Loucy (cell line): ENCODE data around the gene TOE1.

Experiments used
- H2AFZ ChIP-seq: fragments of 200-600 bp; sonication (generic); 2 replicates; pipeline ENCODE4 v1.6.0; 2016; ENCODE audit warnings: antibody characterized with exemption, mild to moderate bottlenecking, low read length, moderate library complexity
- H3F3A ChIP-seq: fragments of 200-600 bp; 2 replicates; pipeline ENCODE4 v1.6.0; 2016; ENCODE audit warnings: antibody characterized with exemption, low read depth, mild to moderate bottlenecking
- H3K27me3 ChIP-seq: fragments of 200-600 bp; sonication (generic); 2 replicates; pipeline ENCODE4 v1.6.1; 2014; ENCODE audit warnings: low read length, mild to moderate bottlenecking; ENCODE audit not compliant: insufficient read depth, poor library complexity, severe bottlenecking
- H3K36me3 ChIP-seq: fragments of 200-600 bp; sonication (generic); 2 replicates; pipeline ENCODE4 v1.6.1; 2016; ENCODE audit warnings: low read length; ENCODE audit not compliant: insufficient read depth
- H3K4me1 ChIP-seq: fragments of 200-600 bp; sonication (generic); 2 replicates; pipeline ENCODE4 v1.5.1; 2014; ENCODE audit warnings: low read length, mild to moderate bottlenecking; ENCODE audit not compliant: insufficient read depth, poor library complexity, severe bottlenecking
- H3K4me2 ChIP-seq: fragments of 200-600 bp; sonication (generic); 2 replicates; pipeline ENCODE4 v1.6.0; 2014; ENCODE audit warnings: antibody characterized with exemption, low read length, low read depth, mild to moderate bottlenecking; ENCODE audit not compliant: poor library complexity, severe bottlenecking
- H3K4me3 ChIP-seq: fragments of 200-600 bp; sonication (generic); 2 replicates; pipeline ENCODE4 v1.5.1; 2014; ENCODE audit warnings: low read length, mild to moderate bottlenecking, mixed read lengths; ENCODE audit not compliant: poor library complexity, severe bottlenecking
- H3K79me2 ChIP-seq: fragments of 200-600 bp; sonication (generic); 2 replicates; pipeline ENCODE4 v1.6.1; 2014; ENCODE audit warnings: low read length; ENCODE audit not compliant: insufficient read depth
- H3K9ac ChIP-seq: fragments of 200-600 bp; sonication (generic); 2 replicates; pipeline ENCODE4 v1.6.0; 2014; ENCODE audit warnings: mild to moderate bottlenecking, low read depth, low read length, moderate library complexity; ENCODE audit not compliant: poor library complexity, severe bottlenecking
- H3K9me2 ChIP-seq: fragments of 200-600 bp; sonication (generic); replicated peaks from 2 replicates; pipeline ENCODE4 v1.6.1; 2016; ENCODE audit warnings: low read depth, low read length, mixed read lengths
- H3K9me3 ChIP-seq: fragments of 200-600 bp; sonication (generic); 2 replicates; pipeline ENCODE4 v1.6.1; 2014; ENCODE audit warnings: mild to moderate bottlenecking, antibody characterized with exemption, low read length, low read depth; ENCODE audit not compliant: insufficient read depth
- H4K20me1 ChIP-seq: fragments of 200-600 bp; sonication (generic); 2 replicates; pipeline ENCODE4 v1.6.0; 2014; ENCODE audit warnings: antibody characterized with exemption, low read length, mild to moderate bottlenecking; ENCODE audit not compliant: insufficient read depth, poor library complexity, severe bottlenecking
- EZH2phosphoT487 ChIP-seq: fragments of 200-600 bp; IDR thresholded peaks from 2 replicates; pipeline ENCODE4 v1.6.1; 2018; ENCODE audit warnings: antibody characterized with exemption, mild to moderate bottlenecking, moderate library complexity, borderline replicate concordance
- TF ChIP-seq, protein P1 (sequence below): fragments of 200-600 bp; sonication (generic); conservative IDR thresholded peaks from 2 replicates; pipeline ENCODE4 v1.5.1; 2014; ENCODE audit warnings: mild to moderate bottlenecking, antibody characterized with exemption, low read length

The TOE1 gene

DNA sequence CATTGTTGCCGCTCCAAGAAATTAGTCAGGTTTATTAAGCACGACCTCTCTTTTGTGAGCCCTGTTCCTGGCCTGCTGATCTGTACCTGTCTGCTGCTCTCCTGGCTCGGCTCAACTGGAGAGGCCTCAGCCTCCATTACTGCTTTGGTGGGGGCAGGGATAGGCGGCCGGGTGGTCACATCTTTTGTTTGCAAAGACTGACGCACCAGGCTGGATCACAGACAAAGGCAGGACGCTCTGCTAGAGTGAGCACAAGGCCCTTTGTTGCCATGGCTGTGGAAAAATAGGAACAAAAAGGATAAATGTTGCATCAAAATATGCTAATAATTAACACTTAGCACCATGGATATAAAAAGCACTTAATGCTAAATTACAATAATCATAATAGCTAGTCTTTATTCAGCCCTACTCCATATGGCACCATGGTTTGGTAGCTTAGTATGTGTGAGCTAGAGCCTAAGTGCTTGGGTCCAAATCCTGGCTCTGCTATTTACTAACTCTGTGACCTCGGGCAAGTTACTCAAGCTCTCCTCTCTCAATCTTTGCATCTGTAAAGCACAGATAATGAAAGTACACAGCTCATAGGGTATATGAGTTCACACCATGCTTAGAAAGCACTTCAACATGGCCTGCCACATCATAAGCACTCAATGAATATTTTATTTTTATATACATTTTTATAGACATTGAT is 42.2 kb upstream of the TOE1 start:
- TF ChIP-seq, protein P1, sequence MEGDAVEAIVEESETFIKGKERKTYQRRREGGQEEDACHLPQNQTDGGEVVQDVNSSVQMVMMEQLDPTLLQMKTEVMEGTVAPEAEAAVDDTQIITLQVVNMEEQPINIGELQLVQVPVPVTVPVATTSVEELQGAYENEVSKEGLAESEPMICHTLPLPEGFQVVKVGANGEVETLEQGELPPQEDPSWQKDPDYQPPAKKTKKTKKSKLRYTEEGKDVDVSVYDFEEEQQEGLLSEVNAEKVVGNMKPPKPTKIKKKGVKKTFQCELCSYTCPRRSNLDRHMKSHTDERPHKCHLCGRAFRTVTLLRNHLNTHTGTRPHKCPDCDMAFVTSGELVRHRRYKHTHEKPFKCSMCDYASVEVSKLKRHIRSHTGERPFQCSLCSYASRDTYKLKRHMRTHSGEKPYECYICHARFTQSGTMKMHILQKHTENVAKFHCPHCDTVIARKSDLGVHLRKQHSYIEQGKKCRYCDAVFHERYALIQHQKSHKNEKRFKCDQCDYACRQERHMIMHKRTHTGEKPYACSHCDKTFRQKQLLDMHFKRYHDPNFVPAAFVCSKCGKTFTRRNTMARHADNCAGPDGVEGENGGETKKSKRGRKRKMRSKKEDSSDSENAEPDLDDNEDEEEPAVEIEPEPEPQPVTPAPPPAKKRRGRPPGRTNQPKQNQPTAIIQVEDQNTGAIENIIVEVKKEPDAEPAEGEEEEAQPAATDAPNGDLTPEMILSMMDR = no peak
- TF ChIP-seq EZH2phosphoT487 = no peak
- no peaks in the 10 kb centered on the region for H3K79me2 ChIP-seq
- no peaks in the 10 kb centered on the region for H3K27me3 ChIP-seq
- no peak overlapping the region for H3K9ac ChIP-seq
- no peak overlapping the region for H3K4me2 ChIP-seq
- no peak overlapping the region for H2AFZ ChIP-seq
- H3K4me3 ChIP-seq = no peak overlapping the region
- no peaks in the 10 kb centered on the region for H3K36me3 ChIP-seq
- no peaks in the 10 kb centered on the region for H4K20me1 ChIP-seq
- H3K9me3 ChIP-seq = no peaks in the 10 kb centered on the region
- peaks cover 3% of the 10 kb centered on the region for H3K4me1 ChIP-seq
- no peaks in the 10 kb centered on the region for H3K9me2 ChIP-seq
- H3F3A ChIP-seq = no peaks in the 10 kb centered on the region

DNA sequence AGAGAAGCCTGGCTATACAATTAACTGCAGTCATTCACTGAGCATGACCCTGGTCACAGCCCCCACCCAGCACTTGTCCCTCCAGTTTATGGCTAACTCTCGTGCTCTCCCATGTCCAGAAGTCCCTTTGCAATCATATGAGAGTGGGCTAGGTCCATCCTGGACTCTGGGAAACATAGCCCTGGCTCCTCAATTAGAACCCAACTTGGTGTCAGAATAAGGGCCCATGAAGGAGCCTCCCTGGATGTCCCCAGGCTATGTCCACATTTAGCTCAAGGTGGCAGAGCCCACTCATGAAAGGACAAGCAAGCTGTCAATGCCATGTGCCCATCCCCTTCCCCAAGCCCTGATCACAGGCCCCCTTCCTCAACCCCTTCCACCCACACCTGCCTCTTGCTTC is 40.7 kb upstream of the TOE1 start:
- H4K20me1 ChIP-seq = no peaks in the 10 kb centered on the region
- H3K79me2 ChIP-seq = peaks cover under 1% of the 10 kb centered on the region; the same call in 1 of the 2 replicates
- H3K9me3 ChIP-seq = no peaks in the 10 kb centered on the region
- no peak overlapping the region for H3K4me3 ChIP-seq
- H3K9me2 ChIP-seq = no peaks in the 10 kb centered on the region
- H3K9ac ChIP-seq = no peak overlapping the region
- peaks cover 9% of the 10 kb centered on the region for H3K4me1 ChIP-seq
- TF ChIP-seq, protein P1 = no peak
- TF ChIP-seq EZH2phosphoT487 = no peak
- no peak overlapping the region for H2AFZ ChIP-seq
- H3K4me2 ChIP-seq = no peak overlapping the region
- H3K36me3 ChIP-seq = no peaks in the 10 kb centered on the region
- H3K27me3 ChIP-seq = no peaks in the 10 kb centered on the region
- no peaks in the 10 kb centered on the region for H3F3A ChIP-seq

DNA sequence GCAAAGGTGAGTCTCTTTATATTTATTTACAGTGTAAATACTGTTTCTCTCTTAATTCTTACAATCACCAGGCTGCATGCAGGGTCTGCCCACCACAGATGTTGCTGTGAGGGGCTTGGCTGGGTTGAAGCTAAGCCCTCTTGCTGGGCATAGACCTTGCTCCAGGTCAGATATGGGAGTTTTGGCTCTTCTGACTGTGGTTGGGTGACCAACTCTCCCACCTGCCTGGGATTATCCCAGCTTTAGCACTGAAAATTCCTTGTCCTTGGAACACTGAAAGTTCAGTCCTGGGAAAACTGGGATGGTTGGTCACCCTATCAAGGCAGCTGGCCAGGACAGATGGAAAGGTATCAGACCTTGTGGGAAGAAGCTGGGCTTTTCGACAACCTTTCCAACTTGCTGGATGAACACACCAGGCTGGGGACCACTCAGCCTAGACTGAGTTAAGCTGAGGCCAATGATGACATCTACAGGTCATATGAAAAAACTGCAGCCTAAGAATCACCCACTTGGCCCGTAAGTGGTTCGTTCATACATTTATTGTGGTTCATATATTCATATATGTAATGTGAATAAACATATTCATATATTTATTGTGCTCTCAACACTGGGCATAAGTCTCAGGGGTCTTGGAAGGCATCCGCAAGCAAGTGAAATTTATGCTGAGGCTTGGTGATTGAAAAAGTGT is 39.8 kb upstream of the TOE1 start:
- H2AFZ ChIP-seq = no peak overlapping the region; the same call in 1 of the 2 replicates
- no peak overlapping the region for H3K9ac ChIP-seq
- no peak for TF ChIP-seq EZH2phosphoT487
- TF ChIP-seq, protein P1 = peak; percentile 85
- H3K9me3 ChIP-seq = no peaks in the 10 kb centered on the region
- H3K9me2 ChIP-seq = no peaks in the 10 kb centered on the region
- H4K20me1 ChIP-seq = no peaks in the 10 kb centered on the region
- H3F3A ChIP-seq = no peaks in the 10 kb centered on the region
- no peaks in the 10 kb centered on the region for H3K27me3 ChIP-seq
- no peak overlapping the region for H3K4me2 ChIP-seq
- peaks cover 15% of the 10 kb centered on the region for H3K4me1 ChIP-seq
- H3K79me2 ChIP-seq = peaks cover 7% of the 10 kb centered on the region; the same call in 1 of the 2 replicates
- no peaks in the 10 kb centered on the region for H3K36me3 ChIP-seq
- no peak overlapping the region for H3K4me3 ChIP-seq
